ENCODE measurements around the gene DNASE2.
"Not testable (repeated sequence)": the region's sequence is repeated elsewhere in the genome, so short reads cannot be mapped to it uniquely, and the experiment has no call there.

The DNASE2 gene, protein sequence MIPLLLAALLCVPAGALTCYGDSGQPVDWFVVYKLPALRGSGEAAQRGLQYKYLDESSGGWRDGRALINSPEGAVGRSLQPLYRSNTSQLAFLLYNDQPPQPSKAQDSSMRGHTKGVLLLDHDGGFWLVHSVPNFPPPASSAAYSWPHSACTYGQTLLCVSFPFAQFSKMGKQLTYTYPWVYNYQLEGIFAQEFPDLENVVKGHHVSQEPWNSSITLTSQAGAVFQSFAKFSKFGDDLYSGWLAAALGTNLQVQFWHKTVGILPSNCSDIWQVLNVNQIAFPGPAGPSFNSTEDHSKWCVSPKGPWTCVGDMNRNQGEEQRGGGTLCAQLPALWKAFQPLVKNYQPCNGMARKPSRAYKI

DNA sequence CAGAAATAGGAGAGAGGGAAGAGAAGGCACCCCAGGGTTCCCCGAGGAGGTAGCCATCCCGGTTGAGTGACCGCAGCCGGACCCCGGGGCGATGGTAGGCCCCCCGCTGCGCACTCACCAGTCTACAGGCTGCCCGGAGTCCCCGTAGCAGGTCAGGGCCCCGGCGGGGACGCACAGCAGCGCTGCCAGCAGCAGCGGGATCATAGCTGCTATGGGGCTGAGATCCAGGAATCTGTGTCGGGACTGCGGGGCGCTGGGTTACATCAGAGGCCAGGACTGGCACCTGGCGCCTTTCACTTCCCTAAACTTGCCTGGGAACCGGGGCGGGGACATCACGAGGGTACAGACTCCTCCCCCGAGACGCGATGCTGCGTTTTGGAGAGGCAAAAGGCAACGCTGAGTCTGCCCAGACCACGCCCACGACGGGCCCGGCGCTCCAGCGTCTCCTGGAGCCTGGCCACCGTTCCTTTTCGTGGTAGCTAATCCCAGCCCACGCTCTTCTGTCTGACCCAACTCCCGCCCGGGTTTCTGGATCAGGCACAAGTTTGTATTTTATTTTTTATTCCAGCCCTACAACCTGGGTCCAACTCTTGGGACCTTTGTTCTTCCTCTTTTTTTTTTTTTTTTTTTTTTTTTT is at the start of gene DNASE2:
Gene DNASE2 (minus strand): TSS at position 278 of the 637 bp plus-strand sequence. CDS start 74 bp downstream, at position 204.
- TF ChIP-seq, protein P1, sequence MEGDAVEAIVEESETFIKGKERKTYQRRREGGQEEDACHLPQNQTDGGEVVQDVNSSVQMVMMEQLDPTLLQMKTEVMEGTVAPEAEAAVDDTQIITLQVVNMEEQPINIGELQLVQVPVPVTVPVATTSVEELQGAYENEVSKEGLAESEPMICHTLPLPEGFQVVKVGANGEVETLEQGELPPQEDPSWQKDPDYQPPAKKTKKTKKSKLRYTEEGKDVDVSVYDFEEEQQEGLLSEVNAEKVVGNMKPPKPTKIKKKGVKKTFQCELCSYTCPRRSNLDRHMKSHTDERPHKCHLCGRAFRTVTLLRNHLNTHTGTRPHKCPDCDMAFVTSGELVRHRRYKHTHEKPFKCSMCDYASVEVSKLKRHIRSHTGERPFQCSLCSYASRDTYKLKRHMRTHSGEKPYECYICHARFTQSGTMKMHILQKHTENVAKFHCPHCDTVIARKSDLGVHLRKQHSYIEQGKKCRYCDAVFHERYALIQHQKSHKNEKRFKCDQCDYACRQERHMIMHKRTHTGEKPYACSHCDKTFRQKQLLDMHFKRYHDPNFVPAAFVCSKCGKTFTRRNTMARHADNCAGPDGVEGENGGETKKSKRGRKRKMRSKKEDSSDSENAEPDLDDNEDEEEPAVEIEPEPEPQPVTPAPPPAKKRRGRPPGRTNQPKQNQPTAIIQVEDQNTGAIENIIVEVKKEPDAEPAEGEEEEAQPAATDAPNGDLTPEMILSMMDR (IDR thresholded peaks at IDR 0.05; ENCODE audit: low read depth, low read length) = no peak
- peak; percentile 76 for DNase-seq (ENCODE audit: extremely low read depth, low read depth)

DNA sequence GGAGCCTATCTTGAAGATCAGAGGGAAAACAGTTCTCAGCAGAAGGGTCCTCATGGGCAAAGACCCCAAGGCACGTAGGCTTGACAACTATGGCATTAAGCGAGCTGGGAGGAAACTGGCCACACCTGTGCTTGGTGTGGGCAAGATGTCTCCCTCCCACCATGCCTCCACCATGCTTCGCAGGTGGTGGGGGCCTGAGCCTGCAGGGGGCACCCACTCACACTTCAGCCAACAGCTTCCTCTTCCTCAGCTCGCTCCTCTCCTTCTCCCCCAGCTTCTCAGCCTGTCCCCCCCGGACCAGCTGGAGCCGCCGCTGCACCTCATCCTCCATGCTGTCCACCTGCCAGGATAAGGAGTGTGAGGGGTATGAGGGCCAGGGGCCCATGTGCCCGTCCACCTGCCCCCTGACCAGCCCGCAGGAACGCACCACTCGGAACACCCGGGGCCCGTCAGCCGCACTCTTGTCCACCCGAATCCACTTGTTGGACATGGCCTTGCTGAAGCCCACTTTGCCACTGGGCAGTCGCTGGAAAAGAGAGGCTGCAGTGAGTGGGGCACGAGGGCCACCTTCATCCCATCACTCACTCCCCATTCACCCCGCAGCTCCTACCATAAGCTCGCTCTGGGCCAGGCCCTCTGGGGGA is 48.9 kb upstream of the DNASE2 start:
- no peak for DNase-seq (ENCODE audit: extremely low read depth, low read depth)
- TF ChIP-seq, protein P1 (IDR thresholded peaks at IDR 0.05; ENCODE audit: low read depth, low read length) = no peak

DNA sequence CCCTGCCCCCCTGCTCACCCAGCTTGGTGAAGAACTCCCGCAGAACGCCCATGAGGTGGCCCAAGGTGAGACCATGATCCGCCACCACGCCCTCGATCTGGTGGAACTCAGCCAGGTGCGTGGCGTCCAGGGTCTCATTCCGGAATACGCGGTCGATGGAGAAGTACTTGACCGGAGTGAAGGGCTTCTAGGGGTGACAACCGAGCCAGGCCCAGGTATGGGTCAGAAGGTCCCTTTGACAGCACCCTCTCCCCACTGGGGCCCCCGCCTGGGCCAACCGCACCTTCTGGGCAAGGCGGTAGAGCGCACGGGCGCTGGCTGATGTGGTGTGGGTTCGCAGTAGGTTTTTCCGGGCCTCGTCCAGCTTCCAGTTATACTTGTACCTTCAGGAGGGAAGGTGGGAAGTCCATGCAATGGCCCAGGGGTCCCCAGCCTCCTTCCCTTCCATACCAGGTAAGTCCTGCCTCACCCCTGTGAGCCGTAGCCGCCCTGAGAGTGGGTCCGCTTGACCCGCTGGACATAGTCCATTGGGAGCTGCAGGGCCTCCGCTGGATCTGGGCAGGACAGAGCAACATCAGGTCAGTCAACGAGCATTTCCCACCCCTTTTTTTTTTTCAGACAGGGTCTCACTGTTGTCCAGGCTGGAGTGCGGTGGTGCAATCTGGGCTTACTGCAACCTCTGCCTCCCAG is 43.5 kb upstream of the DNASE2 start:
- no peak for DNase-seq (ENCODE audit: extremely low read depth, low read depth)
- TF ChIP-seq, protein P1 (IDR thresholded peaks at IDR 0.05; ENCODE audit: low read depth, low read length) = no peak

DNA sequence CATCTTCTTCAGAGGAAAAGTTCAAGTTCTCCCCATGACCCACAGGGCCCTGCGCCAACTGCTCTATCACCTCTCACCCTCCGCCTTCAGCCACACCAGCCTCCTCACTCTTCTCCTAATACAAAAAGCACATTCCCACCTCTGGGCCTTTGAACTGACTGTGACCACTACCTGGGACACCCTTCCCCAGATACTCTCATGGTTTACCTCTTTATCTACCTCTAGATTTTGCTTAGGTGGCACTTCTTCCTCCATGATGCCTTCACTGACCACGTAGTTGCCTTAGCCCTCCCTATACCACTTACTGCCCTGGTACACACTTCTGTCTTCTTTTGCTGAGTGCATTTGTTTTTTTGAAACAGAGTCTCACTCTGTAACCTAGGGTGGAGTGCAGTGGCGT is 41.7 kb upstream of the DNASE2 start:
- TF ChIP-seq, protein P1 (IDR thresholded peaks at IDR 0.05; ENCODE audit: low read depth, low read length) = no peak
- DNase-seq (ENCODE audit: extremely low read depth, low read depth) = no peak

DNA sequence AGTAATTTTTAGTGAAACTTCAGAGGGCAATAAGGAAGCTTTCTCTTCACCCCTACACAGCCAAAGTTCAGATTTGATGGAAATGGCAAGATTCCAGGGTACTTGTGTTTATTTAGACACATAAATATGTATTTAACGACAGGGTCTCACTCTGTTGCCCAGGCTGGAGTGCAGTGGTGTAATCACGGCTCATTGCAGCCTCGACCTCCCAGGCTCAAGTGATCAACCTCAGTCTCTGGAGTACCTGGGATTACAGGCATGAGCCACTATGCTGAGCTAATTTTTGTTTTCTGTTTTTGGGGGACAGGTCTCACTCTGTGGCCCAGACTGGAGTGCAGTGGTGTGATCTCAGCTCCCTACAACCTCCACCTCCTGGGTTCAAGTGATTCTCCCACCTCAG is 39.8 kb upstream of the DNASE2 start:
- TF ChIP-seq, protein P1 (IDR thresholded peaks at IDR 0.05; ENCODE audit: low read depth, low read length) = no peak
- DNase-seq (ENCODE audit: extremely low read depth, low read depth) = no peak

DNA sequence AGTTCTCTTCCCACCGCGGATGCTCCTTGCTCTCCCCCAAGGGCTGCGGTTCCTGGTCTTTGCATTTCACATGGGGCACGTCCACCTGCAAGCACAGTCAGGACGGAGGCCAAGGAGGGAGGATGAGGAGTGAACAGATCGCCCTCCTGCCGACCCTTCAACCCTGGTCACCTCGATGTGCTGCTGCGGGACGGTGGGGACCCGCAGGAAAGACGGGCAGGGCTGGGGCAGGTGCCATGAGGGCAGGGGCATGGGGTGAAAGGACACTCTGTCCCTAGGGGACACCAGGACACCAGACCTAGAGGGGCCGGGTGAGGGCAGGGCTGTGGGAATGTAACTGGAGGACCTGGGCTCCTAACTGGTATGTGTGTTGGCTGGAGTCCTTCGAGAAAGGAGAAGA is 37.0 kb upstream of the DNASE2 start:
- TF ChIP-seq, protein P1 (IDR thresholded peaks at IDR 0.05; ENCODE audit: low read depth, low read length) = no peak
- DNase-seq (ENCODE audit: extremely low read depth, low read depth) = no peak

DNA sequence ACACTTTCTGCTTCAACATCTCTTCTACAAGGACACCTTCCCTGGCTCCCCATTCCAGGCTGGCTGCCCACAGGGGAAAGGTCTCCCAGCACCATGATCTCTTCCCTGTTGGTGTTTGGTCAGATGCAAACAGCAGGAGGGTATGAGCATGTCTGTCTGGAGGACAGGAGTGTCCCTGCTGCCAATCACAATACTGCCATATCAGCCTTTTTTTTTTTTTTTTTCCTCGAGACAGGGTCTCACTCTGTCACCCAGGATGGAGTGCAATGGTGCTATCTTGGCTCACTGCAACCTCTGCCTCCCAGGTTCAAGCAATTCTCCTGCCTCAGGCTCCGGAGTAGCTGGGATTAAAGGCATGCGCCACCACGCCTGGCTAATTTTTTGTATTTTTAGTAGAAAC is 34.6 kb upstream of the DNASE2 start:
- DNase-seq (ENCODE audit: extremely low read depth, low read depth) = not testable (repeated sequence)

Measured in AG09319 (cell line).